Right renal cortex interstitium (tissue), 3 donors: ENCODE results near the gene TMC4. TPM values are rescaled to one million over a fixed set of nuclear protein-coding genes. Genes with fewer than 3 reads are reported as not detected.

Experiments
- DNase-seq, 3 donors: peaks; one replicate each; pipeline ENCODE4 v3.0.0-alpha.2; 2013; ENCODE audit warnings: low read depth in 3 of 3, low spot score in 2 of 3
- polyA plus RNA-seq, 3 donors: library from polyadenylated mRNA; unstranded; fragments of 120-200 nt; gene quantifications; one replicate each; pipeline ENCODE4 v1.2.1, GENCODE V29; 2013; ENCODE audit not compliant: insufficient read length in 3 of 3

TMC4 gene
- polyA plus RNA-seq, 3 donors = 23.0 to 33.2 (median 25.3) TPM

DNA sequence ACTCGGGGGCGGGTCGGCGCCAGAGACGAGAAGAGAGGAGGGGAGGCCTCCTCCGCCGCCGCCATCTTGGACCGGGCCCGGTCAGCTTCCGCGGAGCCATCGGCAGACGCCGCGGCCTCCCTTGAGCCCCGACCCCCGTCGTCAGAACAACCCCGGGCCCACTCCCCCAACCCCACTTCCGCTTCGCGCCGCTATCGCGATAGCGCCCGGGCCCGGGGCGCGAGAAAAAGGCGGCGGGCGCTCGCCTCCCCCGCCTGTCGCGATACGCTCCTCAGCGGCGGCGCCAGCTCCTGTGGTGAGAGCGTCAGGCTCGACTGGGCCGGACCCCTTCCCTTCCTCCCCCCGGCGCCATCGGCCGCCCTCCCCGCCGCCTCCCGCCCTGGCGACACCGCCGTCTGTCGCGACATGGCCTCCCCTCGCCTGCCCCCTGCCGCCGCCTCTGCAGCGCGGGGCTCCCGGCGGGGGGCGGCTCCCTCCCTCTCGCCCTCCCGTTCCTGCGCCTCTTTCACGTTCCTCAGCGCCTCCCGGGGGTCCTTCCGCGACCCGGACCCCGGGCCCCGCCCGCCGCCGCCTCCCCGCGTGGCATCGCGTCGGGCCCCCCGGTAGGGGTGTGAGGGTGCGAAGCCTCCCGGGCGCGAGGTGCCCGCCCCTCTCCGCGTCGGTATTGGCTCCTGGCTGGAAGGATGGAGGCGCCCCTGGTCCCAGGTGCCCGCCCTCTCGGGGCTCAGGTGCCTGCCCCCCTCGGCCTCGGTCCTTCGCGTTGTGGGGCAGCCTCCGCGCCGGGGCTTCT is 35.1 kb downstream of the TMC4 start, which contains the start of gene CNOT3:
CNOT3 (plus strand) TSS at position 64 of the 790 bp plus-strand sequence. CDS start 5,217 bp downstream, outside the sequence.
- no peak for DNase-seq

DNA sequence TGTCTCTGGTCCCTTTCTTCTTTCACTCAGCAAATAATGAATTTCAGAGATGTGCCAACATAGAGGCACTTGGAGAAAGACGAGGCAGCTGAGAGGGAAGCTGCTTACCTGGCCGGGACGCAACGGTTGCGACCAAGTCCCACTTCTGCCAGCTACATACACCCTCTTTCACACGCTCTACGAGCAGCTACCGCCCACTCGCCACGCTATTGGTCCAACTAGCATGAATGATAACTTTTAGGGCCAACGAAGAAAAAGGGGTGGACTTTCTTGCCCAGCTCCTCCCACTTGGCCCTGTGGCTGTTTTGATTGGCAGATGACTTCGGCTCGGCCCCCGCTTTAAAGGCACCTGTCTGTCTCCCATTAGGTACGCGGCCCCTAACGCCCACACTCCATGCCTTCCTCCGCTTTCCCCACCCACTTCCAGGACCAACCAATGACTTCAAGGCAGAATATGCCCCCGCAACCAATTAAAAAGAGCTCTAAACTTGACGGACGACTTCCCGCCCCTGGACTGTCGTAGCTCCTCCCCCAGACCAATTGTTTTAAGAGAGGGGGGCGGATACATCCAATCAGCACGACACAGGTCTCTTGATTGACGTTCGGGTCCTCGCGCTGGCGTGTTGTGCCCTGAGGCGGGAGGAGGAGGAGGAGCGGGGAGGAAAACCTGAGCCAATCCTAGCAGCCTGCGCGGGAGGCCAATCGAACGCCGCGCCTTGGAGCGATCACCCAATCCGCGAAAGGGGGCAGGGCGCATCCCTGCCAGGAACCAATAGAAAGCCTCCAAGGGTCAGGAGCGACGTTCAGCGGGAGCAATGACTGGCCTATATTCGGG is 35.9 kb downstream of the TMC4 start:
- DNase-seq = peak; percentile 99 to 100 (median 100)

DNA sequence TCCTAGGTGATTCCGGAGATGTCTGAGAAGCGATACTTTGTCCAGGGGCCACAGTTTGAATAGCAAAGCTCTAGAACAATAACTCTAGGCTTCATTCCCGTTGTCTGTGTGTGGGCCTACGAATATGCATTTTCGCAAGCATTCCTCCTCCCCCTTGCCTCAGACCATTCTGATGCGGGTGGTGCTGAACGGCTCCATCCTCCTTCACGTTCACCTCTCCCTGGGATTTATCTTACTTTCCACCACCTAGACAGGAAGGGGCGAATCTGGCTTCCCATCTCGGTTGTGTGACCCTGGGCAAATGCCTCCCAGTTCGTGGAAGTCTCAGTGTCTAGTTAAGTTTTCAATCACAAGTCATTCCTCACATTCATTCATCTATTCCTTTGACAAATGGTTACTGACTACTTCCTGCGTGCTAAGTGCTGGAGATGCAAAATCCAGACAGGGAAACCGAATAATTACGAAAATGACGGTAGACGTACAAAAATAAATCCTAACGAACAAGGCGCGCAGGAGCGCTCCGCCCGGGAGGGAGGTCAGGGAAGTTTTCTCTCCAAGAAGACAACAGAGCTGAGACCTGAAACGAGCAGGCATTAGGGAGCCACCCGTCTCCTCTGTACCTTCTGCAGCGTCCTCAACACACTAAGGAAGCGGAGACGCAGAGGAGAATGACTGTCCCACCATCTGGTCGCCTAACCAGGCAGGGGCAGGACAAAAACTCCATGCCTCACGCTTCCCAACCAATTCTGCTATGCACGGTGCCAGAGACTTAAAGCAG is 36.7 kb downstream of the TMC4 start:
- no peak for DNase-seq

DNA sequence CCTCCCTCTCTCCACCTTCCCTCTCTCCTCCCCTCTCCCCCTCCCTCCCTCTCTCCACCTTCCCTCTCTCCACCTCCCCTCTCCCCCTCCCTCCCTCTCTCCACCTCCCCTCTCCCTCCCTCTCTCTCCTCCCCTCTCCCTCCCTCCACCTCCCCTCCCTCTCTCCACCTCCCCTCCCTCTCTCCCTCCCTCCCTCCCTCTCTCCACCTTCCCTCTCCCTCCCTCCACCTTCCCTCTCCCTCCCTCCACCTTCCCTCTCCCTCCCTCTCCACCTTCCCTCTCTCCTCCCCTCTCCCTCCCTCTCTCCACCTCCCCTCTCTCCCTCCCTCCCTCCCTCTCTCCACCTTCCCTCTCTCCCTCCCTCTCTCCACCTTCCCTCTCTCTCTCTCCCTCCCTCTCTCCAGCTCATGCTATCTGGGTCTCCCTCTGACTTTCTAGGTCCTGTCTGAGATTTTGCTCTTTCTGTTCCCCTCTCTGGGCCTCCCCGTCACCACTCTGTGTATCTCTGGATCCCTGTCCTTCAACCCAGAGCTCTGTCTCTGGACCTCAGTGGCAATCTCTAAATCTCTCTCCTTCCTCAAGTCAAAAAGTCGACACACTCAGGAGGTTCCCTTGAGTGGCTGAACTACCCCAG is 38.9 kb downstream of the TMC4 start:
- no peak for DNase-seq

DNA sequence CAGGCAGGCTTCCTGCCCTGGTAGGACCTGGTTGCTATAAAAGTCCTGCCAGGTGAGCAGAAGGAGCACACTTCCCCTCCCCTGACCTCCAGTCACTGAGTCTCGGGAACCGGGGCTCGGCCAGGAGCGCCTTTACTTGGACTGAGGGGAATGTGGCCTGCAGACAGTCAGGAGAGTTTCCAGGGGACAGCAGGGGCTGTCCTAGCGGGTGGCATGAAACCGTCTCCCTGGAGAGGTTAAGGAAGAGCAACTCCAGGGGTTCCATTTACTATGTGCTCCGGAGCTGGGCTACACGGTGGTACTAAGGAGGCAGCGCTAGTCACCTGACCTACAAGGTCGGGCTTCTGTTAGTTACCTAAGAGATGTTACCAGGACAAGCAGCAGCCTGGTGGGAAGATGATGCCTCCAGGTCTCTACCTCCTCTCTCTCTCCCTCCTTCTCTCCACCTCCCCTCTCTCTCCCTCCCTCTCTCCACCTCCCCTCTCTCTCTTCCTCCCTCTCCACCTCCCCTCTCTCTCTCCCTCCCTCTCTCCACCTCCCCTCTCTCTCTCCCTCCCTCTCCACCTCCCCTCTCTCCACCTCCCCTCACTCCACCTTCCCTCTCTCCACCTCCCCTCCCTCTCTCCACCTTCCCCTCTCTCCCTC is 39.5 kb downstream of the TMC4 start:
- DNase-seq = no peak

DNA sequence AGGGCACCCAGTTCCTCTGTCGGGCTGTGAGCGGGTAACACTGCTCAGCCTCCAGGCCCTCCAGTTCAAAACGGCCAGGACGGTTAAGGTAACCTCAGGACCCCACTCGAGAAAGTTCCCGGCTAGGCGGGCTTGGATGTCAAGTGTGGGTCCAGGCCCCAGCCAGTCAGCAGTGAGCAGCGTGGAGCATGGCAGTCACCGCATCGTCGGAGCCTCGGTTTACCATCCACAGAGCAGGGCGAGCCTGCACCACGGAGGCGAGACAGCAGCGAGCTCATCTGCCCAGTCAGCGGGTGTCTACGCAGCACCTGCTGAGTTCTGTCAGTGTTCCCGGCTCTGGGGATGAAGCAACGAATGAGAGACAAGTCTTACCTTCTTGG is 43.4 kb downstream of the TMC4 start:
- no peak for DNase-seq

DNA sequence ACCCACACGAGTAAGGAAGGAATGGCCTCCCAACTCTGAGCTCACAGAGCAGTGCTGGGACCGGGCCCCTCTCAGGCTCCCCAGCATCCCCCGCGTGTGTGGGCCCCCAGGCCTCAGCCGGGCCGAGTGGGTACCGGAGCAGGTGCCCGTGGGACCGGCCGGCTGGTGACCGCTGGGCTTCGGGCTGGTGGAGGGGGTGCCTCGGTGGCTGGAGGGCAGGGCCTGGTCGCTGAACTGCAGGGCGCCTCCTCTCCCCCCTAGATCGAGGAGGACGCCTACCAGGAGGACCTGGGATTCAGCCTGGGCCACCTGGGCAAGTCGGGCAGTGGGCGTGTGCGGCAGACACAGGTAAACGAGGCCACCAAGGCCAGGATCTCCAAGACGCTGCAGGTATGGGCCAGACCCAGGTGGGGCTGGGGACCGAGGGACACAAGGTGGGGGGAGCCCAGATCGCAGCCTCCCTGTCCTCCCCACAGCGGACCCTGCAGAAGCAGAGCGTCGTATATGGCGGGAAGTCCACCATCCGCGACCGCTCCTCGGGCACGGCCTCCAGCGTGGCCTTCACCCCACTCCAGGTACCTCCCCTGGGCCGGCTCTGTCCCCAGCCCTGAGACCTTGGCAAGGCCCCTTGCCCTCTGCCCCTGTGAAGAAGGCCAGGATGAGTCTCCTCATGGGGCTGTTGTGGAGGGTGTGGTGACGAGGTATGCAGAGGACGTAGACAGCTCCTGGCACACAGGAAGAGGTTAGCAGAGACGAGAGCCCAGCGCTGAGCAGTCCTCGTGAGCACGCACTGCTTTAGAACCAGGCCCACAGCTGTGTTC is 44.0 kb downstream of the TMC4 start:
- DNase-seq = no peak

DNA sequence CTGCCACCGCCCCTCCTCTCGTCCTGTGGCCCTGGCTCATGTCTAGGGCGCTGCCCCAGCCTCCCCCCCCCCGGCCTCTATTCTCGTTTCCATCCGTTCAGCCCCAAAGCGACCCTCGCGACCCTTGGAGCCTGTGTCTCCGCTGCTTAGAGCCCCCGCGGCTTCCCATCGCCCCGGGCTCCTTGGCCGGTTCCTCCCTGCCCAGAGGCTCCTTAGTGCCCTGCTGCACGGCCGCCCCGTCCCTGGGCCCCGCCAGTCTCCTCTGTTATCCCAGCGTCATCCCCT is 44.6 kb downstream of the TMC4 start:
- no peak for DNase-seq

DNA sequence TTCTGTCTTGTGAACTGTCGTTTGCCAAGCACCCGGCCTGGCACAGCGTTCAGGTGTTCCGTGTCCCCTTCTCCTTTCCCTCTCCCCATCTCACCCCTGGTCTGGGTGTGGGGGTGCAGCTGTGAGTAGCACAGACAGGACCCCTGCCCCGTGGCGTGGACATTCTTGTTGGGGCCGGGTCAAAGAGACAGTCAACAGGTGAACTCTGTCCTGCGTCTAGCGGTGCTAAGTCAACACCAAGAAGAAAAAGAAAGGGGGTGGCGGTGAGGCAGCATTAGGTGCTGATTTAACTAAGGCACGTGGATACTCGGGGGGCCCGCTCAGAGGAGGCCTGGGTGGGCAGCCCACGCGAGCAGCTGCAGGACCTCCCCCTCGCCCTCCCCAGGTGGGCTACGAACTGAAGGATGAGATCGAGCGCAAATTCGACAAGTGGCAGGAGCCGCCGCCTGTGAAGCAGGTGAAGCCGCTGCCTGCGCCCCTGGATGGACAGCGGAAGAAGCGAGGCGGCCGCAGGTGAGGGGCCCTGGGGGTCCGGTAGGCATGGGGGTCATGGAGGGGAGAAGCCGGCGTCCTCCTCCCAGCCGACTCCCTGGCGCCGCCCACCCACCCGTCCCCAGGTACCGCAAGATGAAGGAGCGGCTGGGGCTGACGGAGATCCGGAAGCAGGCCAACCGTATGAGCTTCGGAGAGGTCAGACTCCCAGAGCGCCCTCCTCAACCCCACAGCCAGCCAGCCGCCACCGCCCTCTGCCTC is 45.1 kb downstream of the TMC4 start:
- no peak for DNase-seq

DNA sequence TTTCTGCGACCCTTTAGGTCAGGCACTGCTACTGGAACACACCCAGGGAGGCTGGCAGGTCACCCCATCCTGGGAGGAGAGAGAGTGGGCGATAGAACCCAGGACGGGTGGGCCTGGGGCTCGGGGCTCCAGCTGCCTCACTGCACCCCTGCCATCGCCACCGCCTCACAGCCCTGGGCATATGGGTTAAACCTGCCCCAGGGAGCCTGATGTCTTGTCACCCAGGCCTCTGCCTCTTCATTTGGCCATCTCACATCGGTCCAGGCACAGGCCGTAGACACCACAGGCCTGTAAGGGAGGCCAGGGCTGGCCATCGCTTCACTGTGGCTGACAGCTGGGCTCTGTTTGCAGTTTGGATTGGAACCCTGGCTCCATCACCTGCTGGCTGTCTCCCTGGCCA is 47.2 kb downstream of the TMC4 start:
- no peak for DNase-seq

DNA sequence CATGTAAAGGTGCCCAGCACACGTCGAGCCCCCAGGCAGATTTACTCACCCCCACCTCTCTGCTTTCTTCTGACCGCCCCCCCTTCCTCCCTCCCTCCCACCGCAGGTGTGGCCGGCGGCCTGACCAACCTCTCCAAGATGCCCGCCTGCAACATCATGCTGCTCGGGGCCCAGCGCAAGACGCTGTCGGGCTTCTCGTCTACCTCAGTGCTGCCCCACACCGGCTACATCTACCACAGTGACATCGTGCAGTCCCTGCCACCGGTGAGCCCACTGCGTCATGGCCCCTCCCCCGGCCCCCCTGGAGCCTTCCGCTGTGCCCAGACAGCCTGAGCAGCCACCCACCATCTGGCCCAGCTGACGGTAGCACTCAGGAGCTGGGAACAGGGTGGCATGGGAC is 48.6 kb downstream of the TMC4 start:
- no peak for DNase-seq

DNA sequence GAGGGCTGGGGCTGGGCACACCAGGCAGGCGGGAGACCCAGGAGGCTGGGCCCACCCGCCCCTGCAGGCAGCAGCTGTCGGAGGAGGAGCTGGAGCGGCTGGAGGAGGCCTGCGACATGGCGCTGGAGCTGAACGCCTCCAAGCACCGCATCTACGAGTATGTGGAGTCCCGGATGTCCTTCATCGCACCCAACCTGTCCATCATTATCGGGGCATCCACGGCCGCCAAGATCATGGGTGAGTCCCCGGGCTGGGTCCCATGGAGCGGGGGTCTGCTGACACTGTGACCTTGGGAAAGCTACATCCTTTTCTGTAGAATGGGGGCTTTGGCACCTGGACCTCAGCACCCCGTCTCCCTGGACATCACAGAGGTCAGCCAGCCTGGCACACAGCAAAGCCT is 49.3 kb downstream of the TMC4 start:
- DNase-seq = no peak

DNA sequence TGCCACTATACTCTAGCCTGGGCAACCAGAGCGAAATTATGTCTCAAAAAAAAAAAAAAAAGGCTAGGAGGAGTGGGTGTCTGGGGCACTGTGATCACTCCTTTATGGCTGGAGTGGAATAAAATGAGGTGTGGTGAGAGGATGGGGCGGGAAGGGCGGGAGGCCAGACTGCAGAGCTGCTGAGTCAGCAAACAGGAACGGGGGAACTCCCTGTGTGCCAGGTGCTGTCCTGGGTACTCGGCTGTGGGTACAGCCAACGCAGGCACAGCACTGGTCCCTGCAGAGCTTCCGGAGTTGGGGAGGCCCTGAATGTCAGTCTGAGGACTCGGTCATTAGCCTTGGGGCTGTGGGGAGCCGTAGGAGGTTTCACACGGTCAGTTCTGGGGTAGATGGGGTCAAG is 51.7 kb downstream of the TMC4 start:
- DNase-seq = no peak

DNA sequence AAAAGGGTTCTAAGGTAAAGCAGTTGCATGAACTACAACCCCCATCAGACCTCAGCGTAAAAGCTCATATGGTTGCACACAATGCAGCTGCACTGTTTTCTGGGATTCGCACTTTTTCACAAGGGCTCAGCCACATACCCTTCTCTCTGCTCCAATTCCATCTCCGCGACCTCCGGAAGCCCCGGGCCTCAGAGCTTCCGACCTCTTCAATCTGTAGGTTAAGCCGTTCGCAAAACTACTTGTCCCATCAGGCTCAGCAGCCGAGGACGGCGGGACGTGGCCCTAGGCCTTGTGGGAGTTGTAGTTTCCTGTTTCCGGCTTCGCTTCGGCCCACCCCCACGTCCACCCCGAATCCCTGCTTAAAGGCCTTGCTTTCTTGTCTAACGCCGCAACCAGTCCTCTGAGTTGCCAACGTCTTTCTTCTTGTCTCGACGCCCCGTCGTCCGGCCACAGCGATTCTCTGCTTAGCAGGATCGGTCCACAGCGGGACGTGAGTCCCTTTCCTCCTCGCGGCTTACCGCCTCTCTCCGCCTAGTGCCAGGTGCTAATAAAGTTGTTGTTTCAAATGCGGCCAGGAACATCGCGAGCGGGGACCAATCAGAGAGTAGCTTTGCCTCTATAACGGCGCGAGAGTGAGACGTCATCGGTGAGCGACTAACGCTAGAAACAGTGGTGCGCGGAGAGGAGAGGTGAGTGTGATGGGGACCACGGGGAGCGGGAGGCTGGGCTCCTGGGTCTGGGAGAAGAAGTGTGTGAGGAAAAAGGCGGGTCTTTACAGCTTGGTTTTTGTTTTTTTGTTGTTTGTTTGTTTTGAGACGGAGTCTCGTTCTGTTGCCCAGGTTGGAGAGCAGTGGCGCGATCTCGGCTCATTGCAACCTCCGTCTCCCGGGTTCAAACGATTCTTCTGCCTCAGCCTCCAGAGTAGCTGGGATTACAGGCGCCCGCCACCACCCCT is 57.6 kb downstream of the TMC4 start, which contains the start of the genes PRPF31 and TFPT:
PRPF31 (plus strand) TSS at position 646 of the 955 bp plus-strand sequence. CDS start 2,525 bp downstream, outside the sequence.
TFPT (minus strand) TSS at position 549 of the 955 bp plus-strand sequence; CDS start at position 161, 388 bp downstream.
- peak; percentile 99 for DNase-seq

DNA sequence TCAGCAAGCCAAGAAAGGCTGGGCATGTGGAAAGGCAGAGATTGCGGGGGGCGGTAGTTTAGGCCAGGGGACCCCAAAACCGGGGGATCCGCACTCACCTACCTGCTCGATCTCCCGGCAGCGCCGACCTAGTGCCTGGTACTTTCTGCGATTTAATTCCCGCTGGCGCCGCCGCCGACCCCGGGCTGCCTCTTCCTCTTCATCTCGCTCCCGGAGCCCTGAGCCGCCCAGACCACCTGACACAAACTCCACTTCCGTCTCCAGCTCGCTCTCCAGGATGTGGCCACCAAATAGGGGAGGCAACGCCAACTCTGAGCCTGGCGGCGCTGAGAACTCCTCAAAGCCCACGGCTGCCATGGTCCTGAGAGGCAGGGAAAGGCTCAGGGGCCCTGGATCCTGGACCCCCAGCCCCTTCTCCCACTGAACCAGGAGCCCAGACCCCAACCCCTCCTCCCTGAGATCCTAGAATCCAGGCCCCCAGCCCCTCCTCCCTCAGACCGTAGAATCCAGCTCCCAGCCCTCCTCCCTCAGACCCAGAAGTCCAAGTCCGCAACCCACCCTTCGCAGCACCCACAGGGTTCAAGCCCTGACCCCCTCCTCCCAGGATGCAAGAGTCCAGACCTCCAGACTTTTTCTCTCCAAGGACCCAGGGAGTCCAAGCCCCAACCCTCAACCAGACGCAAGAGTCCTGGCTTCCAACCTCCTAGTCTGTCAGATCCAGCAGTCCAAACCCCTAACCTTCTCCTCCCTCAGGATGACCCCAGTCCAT is 58.4 kb downstream of the TMC4 start:
- DNase-seq = no peak
